ENCODE data around the gene IFNGR2. TPM values are rescaled to one million over a fixed set of nuclear protein-coding genes. Genes with fewer than 3 reads are reported as not detected.

The IFNGR2 gene
- polyA plus RNA-seq, 2 of the 4 experiments (the other 2 are of a cell fraction) = 24.2 to 47.2 TPM

- H3K9me3 ChIP-seq = no peaks in the 10 kb centered on the region
- peak in 1 of 2 experiments; percentile 70; a peak in 3 of 6 replicates for ATAC-seq
- no peak overlapping the region for H3K4me3 ChIP-seq
- H3K27ac ChIP-seq = no peak overlapping the region
- FAIRE-seq = no peak
- WGBS (ENCODE audit: missing lambda C conversion rate) = 51% methylated on average over 7 of the region's 8 CpGs
- H3K4me1 ChIP-seq = peaks cover 13% of the 10 kb centered on the region; the same call in 2 of the 3 replicates
- CTCF ChIA-PET = interaction anchor here (1.1 to 3.7 kb wide), 3 partner anchors 14 to 68 kb away, joined by 3 to 14 read pairs (median 13); no protein-coding TSS in a partner anchor
- TF ChIP-seq HOXA7 (CRISPR knock-in tag; IDR thresholded peaks at IDR 0.05) (no peak), ELK1 (IDR thresholded peaks at IDR 0.05; ENCODE audit: low read depth, low read length) (no peak), RCOR1 (IDR thresholded peaks at IDR 0.05; ENCODE audit: low read depth, low read length) (no peak), CEBPB (IDR thresholded peaks at IDR 0.05) (no peak), MAZ (IDR thresholded peaks at IDR 0.05; ENCODE audit: borderline replicate concordance, low read depth, low read length) (no peak), FOSL2 (IDR thresholded peaks at IDR 0.05) (no peak), FOSL2 (CRISPR knock-in tag; IDR thresholded peaks at IDR 0.05) (no peak), JUNB (IDR thresholded peaks at IDR 0.05) (no peak), CHD2 (IDR thresholded peaks at IDR 0.05; ENCODE audit: low read length, partially characterized antibody) (no peak), RNF2 (IDR thresholded peaks at IDR 0.05; ENCODE audit: borderline replicate concordance, low read depth) (no peak), CBX8 (IDR thresholded peaks at IDR 0.05) (no peak), KDM1A (IDR thresholded peaks at IDR 0.05; ENCODE audit: low read depth) (no peak), REST (IDR thresholded peaks at IDR 0.05) (no peak), POLR2A (IDR thresholded peaks at IDR 0.05; ENCODE audit: low read length) (no peak), ESRRA (IDR thresholded peaks at IDR 0.05; ENCODE audit: borderline replicate concordance, low read length) (no peak), NR3C1 (IDR thresholded peaks at IDR 0.05) (no peak), POLR2AphosphoS2 (conservative IDR thresholded peaks at IDR 0.05; ENCODE audit: low read length) (no peak), FOSB (CRISPR knock-in tag; IDR thresholded peaks at IDR 0.05) (no peak), PBX3 (IDR thresholded peaks at IDR 0.05) (no peak)
- TF ChIP-seq, protein P1, sequence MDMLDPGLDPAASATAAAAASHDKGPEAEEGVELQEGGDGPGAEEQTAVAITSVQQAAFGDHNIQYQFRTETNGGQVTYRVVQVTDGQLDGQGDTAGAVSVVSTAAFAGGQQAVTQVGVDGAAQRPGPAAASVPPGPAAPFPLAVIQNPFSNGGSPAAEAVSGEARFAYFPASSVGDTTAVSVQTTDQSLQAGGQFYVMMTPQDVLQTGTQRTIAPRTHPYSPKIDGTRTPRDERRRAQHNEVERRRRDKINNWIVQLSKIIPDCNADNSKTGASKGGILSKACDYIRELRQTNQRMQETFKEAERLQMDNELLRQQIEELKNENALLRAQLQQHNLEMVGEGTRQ (IDR thresholded peaks at IDR 0.05) = no peak
- TF ChIP-seq, protein P2, sequence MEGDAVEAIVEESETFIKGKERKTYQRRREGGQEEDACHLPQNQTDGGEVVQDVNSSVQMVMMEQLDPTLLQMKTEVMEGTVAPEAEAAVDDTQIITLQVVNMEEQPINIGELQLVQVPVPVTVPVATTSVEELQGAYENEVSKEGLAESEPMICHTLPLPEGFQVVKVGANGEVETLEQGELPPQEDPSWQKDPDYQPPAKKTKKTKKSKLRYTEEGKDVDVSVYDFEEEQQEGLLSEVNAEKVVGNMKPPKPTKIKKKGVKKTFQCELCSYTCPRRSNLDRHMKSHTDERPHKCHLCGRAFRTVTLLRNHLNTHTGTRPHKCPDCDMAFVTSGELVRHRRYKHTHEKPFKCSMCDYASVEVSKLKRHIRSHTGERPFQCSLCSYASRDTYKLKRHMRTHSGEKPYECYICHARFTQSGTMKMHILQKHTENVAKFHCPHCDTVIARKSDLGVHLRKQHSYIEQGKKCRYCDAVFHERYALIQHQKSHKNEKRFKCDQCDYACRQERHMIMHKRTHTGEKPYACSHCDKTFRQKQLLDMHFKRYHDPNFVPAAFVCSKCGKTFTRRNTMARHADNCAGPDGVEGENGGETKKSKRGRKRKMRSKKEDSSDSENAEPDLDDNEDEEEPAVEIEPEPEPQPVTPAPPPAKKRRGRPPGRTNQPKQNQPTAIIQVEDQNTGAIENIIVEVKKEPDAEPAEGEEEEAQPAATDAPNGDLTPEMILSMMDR (IDR thresholded peaks at IDR 0.05) = no peak
- POLR2A ChIA-PET = interaction anchor here (1.2 kb wide), 1 partner anchor 104 kb away, joined by 3 read pairs; the partner anchor contains the start of gene IFNAR1
- H3K4me2 ChIP-seq = 0 out of 3 replicates have a peak overlapping the region, but pooled peaks have one; percentile 12
- DNase-seq (ENCODE audit: low read depth in 1 of 2, low spot score in 1 of 2) = no peak
Observed at GRCh38 chr21:33428669-33429068, 25.5 kb downstream of the IFNGR2 start.
